DMS53 treated with DMSO at 0.1 percent for 48 hours (cell line): ENCODE data around the gene NR3C2.

Source experiments
- DNase-seq: peaks from one replicate; lab custom pipeline; 2025; ENCODE audit not compliant: unreplicated experiment; lab: John Stamatoyannopoulos, UW

Gene NR3C2

GRCh38 chr4:148373093-148373492, 69.1 kb downstream of the NR3C2 start:
- DNase-seq: no peak

GRCh38 chr4:148369919-148370318, 72.3 kb downstream of the NR3C2 start:
- DNase-seq: no peak

GRCh38 chr4:148367756-148368155, 74.5 kb downstream of the NR3C2 start:
- no peak for DNase-seq

GRCh38 chr4:148366251-148366650, 76.0 kb downstream of the NR3C2 start:
- DNase-seq: no peak

GRCh38 chr4:148364525-148364924, 77.7 kb downstream of the NR3C2 start:
- DNase-seq: no peak

GRCh38 chr4:148359769-148360168, 82.4 kb downstream of the NR3C2 start:
- DNase-seq: no peak

- no peak for DNase-seq
Observed at GRCh38 chr4:148355442-148356123, 86.6 kb downstream of the NR3C2 start.

GRCh38 chr4:148354186-148354585, 88.0 kb downstream of the NR3C2 start:
- no peak for DNase-seq

- DNase-seq: no peak
Observed at GRCh38 chr4:148353571-148353970, 88.6 kb downstream of the NR3C2 start.

- no peak for DNase-seq
Observed at GRCh38 chr4:148349153-148349552, 93.1 kb downstream of the NR3C2 start.

- no peak for DNase-seq
Observed at GRCh38 chr4:148346657-148347056, 95.6 kb downstream of the NR3C2 start.

- no peak for DNase-seq
Observed at GRCh38 chr4:148345509-148345908, 96.7 kb downstream of the NR3C2 start.

- no peak for DNase-seq
Observed at GRCh38 chr4:148344941-148345340, 97.3 kb downstream of the NR3C2 start.

GRCh38 chr4:148344352-148344751, 97.9 kb downstream of the NR3C2 start:
- DNase-seq: no peak

- DNase-seq: no peak
Observed at GRCh38 chr4:148341980-148342800, 100.0 kb downstream of the NR3C2 start.

GRCh38 chr4:148335133-148335532, 107.1 kb downstream of the NR3C2 start:
- DNase-seq: no peak

- no peak for DNase-seq
Observed at GRCh38 chr4:148333265-148333664, 108.9 kb downstream of the NR3C2 start.

GRCh38 chr4:148332486-148332885, 109.7 kb downstream of the NR3C2 start:
- no peak for DNase-seq

GRCh38 chr4:148330724-148331123, 111.5 kb downstream of the NR3C2 start:
- no peak for DNase-seq

GRCh38 chr4:148330161-148330560, 112.1 kb downstream of the NR3C2 start:
- DNase-seq: no peak

GRCh38 chr4:148329751-148330150, 112.5 kb downstream of the NR3C2 start:
- no peak for DNase-seq

GRCh38 chr4:148327683-148328082, 114.5 kb downstream of the NR3C2 start:
- no peak for DNase-seq
